NCI-H187 treated with DMSO at 0.1 percent for 48 hours (cell line): Measurements from ENCODE around the gene CDK5RAP2.
"Not testable (repeated sequence)": the region's sequence is repeated elsewhere in the genome, so short reads cannot be mapped to it uniquely, and the experiment has no call there.

Source experiments
- DNase-seq: peaks from one replicate; lab custom pipeline; 2025; lab: John Stamatoyannopoulos, UW

CDK5RAP2 gene

DNA sequence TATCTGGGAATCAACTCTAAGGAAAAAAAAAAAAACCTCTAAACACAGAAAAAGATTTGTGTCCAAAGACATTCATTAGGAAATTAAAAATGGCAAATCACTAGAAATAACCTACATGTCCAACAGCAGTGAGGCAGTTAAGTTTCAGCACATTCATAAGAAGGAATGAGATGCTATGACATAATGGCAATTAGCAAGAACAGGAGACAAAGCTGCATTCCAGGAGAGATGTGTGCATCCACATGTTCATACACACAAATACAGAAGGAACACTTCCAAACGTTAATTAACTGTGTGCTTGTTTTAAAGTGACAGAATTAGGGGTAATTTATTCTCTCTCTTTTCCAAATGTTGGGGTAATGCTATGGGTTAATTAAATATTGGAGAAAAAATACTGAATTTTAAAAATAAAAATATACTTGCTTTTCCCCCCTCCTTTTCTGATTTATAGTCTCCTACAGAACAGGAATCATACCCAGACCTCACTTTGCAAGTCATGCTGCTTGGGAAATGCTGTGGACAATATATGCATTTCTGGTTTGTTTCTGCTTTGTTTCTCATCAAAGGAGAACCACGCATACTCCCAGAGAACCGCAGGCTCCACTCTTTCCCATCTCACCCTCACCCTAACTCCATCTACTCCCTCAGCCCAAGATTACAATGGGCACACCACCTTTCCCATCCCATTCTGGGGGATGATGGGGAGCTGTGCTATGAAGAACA lies 114.1 kb downstream of the CDK5RAP2 start:
- DNase-seq: no peak

DNA sequence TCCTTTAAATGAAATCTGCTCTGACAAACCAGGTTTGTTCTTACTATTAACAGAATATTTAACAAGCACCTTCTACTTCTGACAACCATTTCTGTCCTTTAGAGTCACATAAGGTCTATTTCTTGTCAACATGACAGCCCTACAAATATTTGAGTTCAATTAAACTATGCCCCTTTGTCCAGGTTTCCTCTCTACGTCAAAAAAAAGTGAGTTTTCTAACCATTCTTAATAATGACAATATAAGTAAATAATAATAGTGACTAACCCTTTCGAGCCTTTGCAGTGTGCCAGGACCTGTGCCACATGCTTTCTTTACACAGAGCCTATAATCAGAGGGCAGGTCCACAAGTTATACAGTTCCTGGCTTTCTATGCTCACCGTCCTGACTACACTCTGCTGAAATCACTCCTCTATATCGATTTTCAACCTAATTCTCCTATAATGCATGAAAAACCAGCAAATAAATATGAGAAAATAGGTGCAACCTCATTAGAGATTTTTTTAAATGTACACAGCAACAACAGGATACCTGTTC lies 115.0 kb downstream of the CDK5RAP2 start:
- no peak for DNase-seq

DNA sequence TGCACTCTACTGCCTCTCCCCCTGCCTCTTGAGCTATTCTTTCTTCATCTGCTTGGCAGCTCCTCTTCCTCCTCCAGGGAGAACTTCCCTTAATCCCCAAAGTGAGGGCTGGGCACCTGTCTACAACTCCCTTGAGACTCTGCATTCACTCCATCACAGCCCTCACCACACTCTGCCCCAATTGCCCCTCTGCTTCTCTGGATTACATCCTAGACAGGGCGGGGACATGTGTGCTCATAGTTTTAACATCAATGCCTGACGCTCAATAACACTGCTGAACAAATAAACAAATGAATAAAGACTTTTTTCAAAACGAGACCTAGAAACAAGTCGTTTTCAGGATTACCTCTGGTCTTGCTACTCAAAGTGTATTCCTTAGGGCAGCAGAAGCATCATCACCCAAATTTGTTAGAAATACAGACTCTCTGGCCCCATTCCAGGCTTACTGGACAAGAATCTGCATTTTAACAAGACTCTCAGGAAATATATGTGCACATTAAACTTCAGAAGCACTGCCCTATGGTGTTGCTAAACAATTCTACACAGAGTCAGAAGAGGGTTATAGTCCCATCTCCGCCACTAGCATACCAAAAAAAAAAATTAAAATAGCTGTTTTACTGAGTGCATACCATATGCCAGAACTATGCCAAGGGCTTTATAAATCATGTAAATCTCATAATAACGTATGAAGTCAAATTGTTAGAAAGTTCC lies 115.6 kb downstream of the CDK5RAP2 start:
- DNase-seq: no peak

- DNase-seq: no peak
Measured at GRCh38 chr9:120463765-120464164, 116.2 kb downstream of the CDK5RAP2 start.

DNA sequence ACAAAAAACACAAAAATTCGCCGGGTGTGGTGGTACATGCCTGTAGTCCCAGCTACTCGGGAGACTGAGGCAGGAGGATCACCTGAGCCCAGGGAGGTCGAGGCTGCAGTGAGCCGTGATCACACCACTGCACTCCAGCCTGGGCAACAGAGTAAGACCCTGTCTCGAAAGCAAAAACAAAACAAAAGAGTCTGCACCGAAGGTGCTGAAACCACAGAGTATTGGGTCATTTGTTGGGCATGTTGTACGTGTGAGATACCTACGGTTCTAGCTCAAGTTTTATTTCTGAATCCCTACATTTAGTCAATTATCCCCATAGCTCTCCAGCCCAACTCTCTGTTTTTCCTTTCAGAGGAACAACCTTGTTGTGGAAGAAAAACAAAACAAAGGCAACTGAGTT lies 118.3 kb downstream of the CDK5RAP2 start:
- DNase-seq: not testable (repeated sequence)

- no peak for DNase-seq
Measured at GRCh38 chr9:120456218-120456617, 123.7 kb downstream of the CDK5RAP2 start.

DNA sequence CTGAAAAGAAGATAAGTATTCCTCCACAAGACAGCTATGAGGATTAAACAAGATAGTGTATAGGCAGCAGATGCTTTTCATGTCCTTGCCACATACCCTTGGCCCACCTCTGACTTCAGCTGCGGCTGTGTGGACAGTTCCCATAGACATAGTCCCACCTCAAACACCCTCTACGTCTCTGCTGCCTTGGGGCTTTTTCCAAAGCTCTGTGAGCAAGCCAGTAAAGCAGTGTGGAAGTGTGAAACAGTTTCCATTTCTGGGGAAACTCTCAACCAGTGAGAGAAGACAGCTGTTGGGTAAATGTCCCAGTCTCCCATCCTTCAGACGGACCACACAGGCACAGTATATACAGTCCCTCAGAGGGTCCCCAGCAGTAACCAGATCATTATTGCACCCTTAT lies 125.5 kb downstream of the CDK5RAP2 start:
- DNase-seq: no peak

DNA sequence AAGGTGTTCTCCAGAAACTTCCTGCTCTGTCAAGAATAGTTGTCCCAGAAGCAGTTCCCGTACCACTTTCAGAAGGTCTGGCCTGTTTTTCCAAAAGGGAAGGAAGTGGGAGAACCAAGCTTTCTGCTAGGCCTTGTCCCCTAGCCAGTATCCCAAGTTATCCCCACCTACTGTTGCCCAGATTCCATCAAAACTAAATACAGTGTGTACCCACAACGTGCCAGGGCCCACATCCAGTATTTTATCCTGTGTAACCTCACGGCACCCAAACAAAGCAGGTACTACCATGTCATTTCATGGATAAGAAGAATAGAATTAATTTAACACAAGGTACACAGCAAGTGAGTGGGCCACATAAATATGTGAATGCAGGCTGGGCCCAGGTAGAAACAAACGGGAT lies 126.2 kb downstream of the CDK5RAP2 start:
- DNase-seq: no peak

GRCh38 chr9:120452631-120453030 lies 127.3 kb downstream of the CDK5RAP2 start:
- DNase-seq: no peak

DNA sequence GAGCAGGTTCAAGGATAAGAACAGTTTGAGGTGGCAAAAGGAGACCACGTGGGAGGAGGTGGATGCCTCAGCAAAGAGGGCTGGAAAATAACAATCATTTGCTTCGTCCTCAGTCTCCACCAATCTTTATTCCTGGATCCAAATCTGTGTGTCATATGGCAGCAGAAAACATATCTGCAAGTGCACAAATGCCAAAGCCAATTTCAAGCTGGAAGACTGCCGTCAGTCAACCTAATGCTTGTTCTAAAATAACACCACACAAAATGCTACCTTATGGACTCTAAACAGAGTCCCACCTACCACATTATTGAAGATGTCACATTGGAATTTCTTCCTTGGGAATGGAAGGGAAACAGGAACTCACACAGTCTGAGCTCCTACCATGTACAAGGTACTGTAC lies 129.1 kb downstream of the CDK5RAP2 start:
- no peak for DNase-seq

DNA sequence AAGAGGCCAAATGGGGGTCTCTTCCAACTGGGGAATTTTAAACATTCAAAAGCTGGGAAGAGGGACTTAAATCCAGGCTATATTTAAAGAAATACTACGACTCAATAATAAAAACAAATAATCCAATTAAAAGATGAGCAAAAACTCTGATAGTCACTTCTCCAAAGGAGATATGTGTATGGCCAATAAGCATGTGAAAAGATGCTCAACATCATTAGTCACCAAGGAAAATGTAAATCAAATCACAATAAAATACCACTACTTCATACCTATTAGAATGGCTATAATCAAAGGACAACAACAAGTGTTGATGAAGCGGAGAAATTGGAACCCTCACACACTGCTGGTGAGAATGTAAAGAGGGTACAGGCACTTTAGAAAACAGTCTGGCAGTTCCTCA lies 130.4 kb downstream of the CDK5RAP2 start:
- DNase-seq: no peak

- no peak for DNase-seq
Measured at GRCh38 chr9:120447959-120448500, 131.9 kb downstream of the CDK5RAP2 start.

DNA sequence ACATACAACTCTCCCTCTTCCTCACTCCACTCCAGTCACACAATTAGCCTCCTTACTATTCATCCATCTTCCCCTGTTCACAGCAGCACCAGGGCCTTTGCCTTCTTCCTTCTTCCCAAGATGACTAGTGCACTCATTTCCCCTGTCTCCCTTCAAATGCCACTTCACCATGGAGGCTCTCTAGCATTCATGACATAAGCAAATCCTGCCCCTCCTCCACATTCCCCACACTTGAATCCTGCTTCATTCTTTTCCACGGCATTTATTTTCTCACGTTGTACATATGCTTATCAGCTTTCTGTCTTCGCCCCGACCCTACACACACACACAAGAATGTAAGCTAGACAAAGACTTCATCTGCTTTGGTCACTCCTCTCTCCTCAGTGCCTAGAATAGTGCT lies 133.3 kb downstream of the CDK5RAP2 start:
- no peak for DNase-seq

DNA sequence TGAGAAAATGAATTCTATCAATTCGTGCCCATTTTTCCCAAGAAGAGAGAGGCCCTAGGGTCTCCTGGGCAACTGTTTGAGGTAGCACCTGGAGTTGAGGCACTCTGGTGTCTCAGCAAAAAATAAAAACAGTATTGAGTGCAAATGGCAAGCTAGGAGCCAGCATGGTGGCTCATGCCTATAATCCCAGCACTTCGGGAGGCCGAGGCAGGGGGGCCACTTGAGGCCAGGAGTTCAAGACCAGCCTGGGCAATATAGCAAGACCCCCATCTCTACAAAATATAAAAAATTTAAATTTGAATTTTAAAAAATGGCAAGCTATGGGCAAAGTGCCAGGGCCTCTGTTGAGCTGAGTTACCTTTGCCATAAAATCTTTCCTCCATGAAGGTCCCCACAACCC lies 136.0 kb downstream of the CDK5RAP2 start:
- DNase-seq: no peak

GRCh38 chr9:120443489-120443888 lies 136.5 kb downstream of the CDK5RAP2 start:
- no peak for DNase-seq

DNA sequence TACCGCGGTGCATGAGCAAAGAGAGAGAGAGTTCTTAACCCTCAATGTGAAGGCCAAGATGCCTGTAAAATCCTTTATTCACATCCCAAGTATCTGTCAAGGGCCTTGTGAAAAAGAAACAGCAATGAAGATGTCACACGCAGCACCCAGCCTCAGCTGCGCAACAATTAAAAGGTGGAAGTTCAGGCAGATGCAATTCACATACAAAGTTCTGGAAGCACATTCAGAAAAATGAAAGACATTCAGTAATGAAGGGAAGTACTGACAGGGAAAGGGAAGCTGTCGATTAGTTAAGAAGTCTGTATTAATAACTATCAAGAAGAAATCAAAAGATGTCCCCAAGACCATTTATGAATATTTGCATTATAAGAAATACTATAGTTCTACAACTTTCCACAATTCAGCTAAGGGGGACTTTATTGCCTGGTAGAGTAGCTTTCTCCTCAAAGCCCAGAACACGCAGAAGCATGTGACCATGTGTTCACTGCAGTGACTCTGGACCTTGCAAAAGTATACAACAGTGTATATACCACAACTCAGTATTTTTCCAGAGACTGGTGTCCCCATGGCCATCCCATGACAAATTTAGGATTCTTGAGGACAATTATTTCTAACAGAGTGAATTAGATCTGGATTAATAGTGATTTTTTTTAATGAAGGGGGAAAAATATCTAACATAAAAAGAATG lies 137.5 kb downstream of the CDK5RAP2 start:
- no peak for DNase-seq

- no peak for DNase-seq
Measured at GRCh38 chr9:120441426-120442307, 138.3 kb downstream of the CDK5RAP2 start.

GRCh38 chr9:120440791-120441190 lies 139.2 kb downstream of the CDK5RAP2 start:
- no peak for DNase-seq

DNA sequence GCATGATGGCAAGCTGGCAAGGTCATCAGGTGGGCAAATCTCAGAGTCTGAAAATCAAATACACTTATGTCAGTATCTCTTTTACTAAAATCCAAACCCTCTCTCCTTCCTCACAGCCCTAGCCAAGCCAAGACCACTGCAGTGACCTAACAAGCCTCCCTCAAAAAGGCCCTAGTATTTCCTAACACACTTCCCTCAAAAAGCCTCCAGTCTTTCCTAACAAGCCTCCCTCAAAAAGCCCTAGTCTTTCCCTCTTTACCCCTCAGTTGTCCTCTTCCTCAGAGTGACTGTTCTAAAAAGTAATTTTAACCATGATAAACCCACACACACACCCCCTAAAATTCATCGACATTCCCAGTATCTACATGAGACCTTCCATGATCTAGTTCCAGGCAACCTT lies 140.0 kb downstream of the CDK5RAP2 start:
- no peak for DNase-seq

DNA sequence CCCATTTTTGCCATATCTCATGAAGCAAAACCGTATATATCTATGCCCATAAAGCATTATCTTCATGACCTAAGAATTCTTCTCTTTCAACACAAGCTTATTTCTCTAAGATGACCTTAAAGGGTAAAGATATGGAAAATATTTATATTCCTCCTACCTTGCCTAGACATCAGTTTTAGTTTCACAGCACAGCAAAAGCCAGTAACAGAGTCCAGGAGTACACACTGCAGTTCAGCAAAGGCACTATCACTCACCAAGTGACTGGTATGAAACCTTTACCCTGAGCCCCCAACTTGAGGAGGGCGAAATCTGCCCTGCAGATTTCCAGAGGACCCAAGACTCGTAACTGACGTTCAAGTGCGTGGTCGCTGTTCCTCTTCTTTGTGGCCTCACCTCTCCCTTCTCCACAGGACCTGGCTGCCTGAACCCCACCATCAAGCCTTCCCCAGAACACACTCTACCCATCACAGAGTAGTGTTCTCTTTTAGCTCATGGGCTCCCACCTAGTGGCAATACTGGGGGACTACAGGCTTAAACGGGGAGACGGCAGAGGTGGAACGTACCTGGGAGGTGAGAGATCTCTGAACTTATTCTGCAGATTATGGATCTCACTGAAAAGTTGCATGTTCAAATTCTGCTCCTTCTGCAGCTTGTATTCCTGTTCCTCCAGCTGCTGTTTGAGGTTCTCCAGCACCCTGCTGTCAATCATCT lies 141.0 kb downstream of the CDK5RAP2 start:
- DNase-seq: no peak

DNA sequence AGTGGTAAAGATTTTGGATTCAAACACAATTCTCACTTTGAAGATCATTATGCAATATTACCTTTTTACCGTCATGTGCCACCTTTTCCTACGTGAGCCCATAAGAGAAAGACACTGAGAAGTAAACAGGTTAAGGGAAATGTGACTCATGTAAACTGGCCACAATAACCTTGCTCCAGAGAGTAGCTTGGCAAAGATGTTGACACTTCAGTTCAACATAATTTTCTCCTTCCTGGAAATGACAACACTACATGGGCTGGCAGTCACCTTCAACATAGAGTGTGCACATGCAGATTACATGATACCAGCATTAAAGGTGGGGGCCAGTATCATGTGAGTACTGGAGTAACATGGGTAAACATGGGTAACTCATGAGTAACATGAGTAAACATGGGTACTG lies 141.9 kb downstream of the CDK5RAP2 start:
- no peak for DNase-seq
